Amniotic stem cell (primary cell): ENCODE data around the gene ARRDC2.
"Not testable (repeated sequence)": the region's sequence is repeated elsewhere in the genome, so short reads cannot be mapped to it uniquely, and the experiment has no call there.

ENCODE experiments used
- DNase-seq: peaks from one replicate; lab custom pipeline; 2025; lab: John Stamatoyannopoulos, UW

ARRDC2 gene

GRCh38 chr19:17989425-17990094 lies 18.4 kb upstream of the ARRDC2 start:
- DNase-seq = no peak

- DNase-seq = no peak
Observed at GRCh38 chr19:17993076-17993813, 14.7 kb upstream of the ARRDC2 start.

- DNase-seq = peak; percentile 28
Observed at GRCh38 chr19:17996826-17997316, 11.1 kb upstream of the ARRDC2 start.

GRCh38 chr19:17997969-17998826 lies 9.8 kb upstream of the ARRDC2 start:
- no peak for DNase-seq

DNA sequence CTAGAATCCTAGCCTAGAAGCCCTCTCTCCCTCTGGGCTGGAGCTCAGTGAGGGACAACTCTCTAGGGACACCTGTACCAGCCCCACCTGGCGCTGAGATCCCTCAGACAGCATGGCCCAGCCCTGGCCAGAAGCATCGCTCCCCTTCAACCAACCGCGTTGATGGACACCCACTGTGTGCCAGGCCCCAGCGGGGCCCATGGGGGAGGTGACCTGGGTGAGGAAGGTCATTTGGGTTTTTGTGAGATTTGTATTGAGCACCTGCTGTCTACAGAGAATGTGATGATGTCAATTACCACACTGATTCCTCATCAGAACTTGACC lies 9.2 kb upstream of the ARRDC2 start:
- no peak for DNase-seq

GRCh38 chr19:17999684-18000479 lies 8.1 kb upstream of the ARRDC2 start:
- DNase-seq = no peak

DNA sequence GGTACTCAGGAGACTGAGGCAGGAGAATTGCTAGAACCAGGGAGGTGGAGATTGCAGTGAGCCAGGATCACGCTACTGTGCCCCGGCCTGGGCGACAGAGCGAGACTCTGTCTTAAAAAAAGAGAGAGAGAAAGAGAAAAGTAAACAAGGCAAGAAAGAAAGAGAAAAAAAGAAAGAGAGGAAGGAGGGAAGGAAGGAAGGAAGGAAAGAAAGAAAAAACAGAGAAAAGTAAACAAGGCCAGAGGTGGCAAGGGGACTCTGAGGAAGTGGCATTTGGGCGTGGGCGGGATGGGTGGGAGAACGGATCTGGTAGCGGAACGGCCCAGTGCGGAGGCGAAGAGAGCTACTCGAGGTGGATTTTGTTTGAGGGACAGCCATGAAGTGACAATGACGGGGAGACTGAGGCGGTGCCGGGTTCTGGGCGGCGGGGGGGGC lies 7.5 kb upstream of the ARRDC2 start:
- DNase-seq = no peak

GRCh38 chr19:18000915-18001776 lies 6.8 kb upstream of the ARRDC2 start:
- DNase-seq = peak; percentile 69

- DNase-seq = no peak
Observed at GRCh38 chr19:18001777-18002345, 6.1 kb upstream of the ARRDC2 start.

DNA sequence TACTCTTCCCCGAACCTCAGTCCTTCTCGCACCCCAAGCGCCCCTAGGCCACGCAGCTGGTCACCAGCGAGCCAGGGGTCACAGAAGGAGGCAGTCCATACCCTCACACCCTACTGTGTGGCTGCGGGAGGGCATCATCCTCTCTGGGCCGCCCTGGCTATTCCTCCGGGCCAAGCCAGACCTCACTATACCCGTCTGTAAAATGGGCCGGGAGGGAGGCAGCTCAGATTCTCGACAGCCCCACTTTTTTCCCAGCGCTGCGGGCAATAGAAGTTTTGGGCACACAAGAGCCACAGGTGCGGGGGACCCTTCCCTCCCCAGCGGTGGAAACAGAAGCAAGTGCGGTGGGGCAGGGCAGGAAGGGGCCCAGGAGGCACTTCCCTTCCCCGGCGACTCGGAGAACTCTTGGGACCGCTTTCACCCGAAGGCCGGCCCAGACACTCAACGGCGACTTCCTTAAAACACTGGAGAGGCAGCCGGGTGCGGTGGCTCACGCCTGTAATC lies 5.6 kb upstream of the ARRDC2 start:
- DNase-seq = no peak

- not testable (repeated sequence) for DNase-seq
Observed at GRCh38 chr19:18005750-18006149, 2.2 kb upstream of the ARRDC2 start.

GRCh38 chr19:18007044-18007916 lies 690 bp upstream of the ARRDC2 start:
- peak; percentile 58 for DNase-seq

- DNase-seq = no peak
Observed at GRCh38 chr19:18008814-18009213, 844 bp downstream of the ARRDC2 start.

- no peak for DNase-seq
Observed at GRCh38 chr19:18009412-18010066, 1.6 kb downstream of the ARRDC2 start.

- DNase-seq = no peak
Observed at GRCh38 chr19:18010149-18010548, 2.2 kb downstream of the ARRDC2 start.

GRCh38 chr19:18013210-18014111 lies 5.5 kb downstream of the ARRDC2 start:
- DNase-seq = no peak

- no peak for DNase-seq
Observed at GRCh38 chr19:18014197-18014596, 6.2 kb downstream of the ARRDC2 start.
